Measurements from ENCODE around the gene CDC42EP1. TPM values are rescaled to one million over a fixed set of nuclear protein-coding genes. Genes with fewer than 3 reads are reported as not detected.

Gene CDC42EP1
- total and polyA plus RNA-seq, 2 donors (not counting 3 experiments of a cell fraction or from before 2014, with no cell fraction given): 82.2 to 141 TPM

- Histone ChIP-seq H3K4me2 (ENCODE audit: insufficient read depth, low read length) (no peak overlapping the region), H4K20me1 (replicated peaks; ENCODE audit: control insufficient read depth, extremely low read depth, insufficient read depth, low read length) (no peaks in the 10 kb centered on the region), H3K79me2 (ENCODE audit: control insufficient read depth, insufficient read depth, low read length) (no peaks in the 10 kb centered on the region), H3K27me3 (ENCODE audit: control insufficient read depth in 2 of 2, insufficient read depth in 2 of 2, low read length in 2 of 2) (no peaks in the 10 kb centered on the region), H3K36me3 (ENCODE audit: control insufficient read depth in 2 of 2, extremely low read depth in 1 of 2, insufficient read depth in 2 of 2, low read length in 2 of 2) (no peaks in the 10 kb centered on the region), H3K27ac (ENCODE audit: insufficient read depth, low read depth, low read length) (no peak overlapping the region), H3K4me3 (replicated peaks in 1 of 3; ENCODE audit: insufficient read depth in 1 of 3, low read depth in 1 of 3, low read length in 3 of 3) (no peak overlapping the region), H3K4me1 (ENCODE audit: control insufficient read depth, extremely low read depth, insufficient read depth, low read length) (peaks cover 19% of the 10 kb centered on the region), H3K9me3 (replicated peaks; ENCODE audit: control insufficient read depth, insufficient read depth, low read length) (no peaks in the 10 kb centered on the region), H3K9ac (replicated peaks; ENCODE audit: extremely low read depth, insufficient read depth, low read length) (no peak overlapping the region), H3K9me1 (replicated peaks; ENCODE audit: control insufficient read depth, extremely low read depth, insufficient read depth, low read length) (no peaks in the 10 kb centered on the region), H2AFZ (ENCODE audit: low read depth, low read length) (no peak overlapping the region)
- TF ChIP-seq EZH2 (IDR thresholded peaks at IDR 0.05; ENCODE audit: borderline replicate concordance, low read depth, low read length, severe bottlenecking) (no peak), JUN (IDR thresholded peaks at IDR 0.05; ENCODE audit: borderline replicate concordance, insufficient read depth, insufficient read length, low read depth) (no peak), MYC (IDR thresholded peaks at IDR 0.05; ENCODE audit: low read depth, low read length) (no peak), GATA2 (IDR thresholded peaks at IDR 0.05; ENCODE audit: insufficient read depth, insufficient read length, low read depth, low read length) (no peak), POLR2AphosphoS5 (IDR thresholded peaks at IDR 0.05; ENCODE audit: insufficient read depth, low read depth, low read length) (no peak), POLR2A (IDR thresholded peaks at IDR 0.05; ENCODE audit: low read depth, low read length) (no peak), FOS (IDR thresholded peaks at IDR 0.05; ENCODE audit: borderline replicate concordance, insufficient read depth, low read length) (no peak)
- TF ChIP-seq, protein P1, sequence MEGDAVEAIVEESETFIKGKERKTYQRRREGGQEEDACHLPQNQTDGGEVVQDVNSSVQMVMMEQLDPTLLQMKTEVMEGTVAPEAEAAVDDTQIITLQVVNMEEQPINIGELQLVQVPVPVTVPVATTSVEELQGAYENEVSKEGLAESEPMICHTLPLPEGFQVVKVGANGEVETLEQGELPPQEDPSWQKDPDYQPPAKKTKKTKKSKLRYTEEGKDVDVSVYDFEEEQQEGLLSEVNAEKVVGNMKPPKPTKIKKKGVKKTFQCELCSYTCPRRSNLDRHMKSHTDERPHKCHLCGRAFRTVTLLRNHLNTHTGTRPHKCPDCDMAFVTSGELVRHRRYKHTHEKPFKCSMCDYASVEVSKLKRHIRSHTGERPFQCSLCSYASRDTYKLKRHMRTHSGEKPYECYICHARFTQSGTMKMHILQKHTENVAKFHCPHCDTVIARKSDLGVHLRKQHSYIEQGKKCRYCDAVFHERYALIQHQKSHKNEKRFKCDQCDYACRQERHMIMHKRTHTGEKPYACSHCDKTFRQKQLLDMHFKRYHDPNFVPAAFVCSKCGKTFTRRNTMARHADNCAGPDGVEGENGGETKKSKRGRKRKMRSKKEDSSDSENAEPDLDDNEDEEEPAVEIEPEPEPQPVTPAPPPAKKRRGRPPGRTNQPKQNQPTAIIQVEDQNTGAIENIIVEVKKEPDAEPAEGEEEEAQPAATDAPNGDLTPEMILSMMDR (IDR thresholded peaks at IDR 0.05; ENCODE audit: extremely low read depth in 1 of 2, insufficient read depth in 1 of 2, low read depth in 1 of 2, low read length in 2 of 2): no peak
- TF ChIP-seq, protein P2, sequence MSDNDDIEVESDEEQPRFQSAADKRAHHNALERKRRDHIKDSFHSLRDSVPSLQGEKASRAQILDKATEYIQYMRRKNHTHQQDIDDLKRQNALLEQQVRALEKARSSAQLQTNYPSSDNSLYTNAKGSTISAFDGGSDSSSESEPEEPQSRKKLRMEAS (IDR thresholded peaks at IDR 0.05; ENCODE audit: insufficient read depth, insufficient read length): no peak
- dilution Hi-C loops (cut with MboI; ENCODE audit: extremely low pct_ligation_motif_present, low sequenced_read_pairs): no loop called here
- FAIRE-seq (no peak), DNase-seq (ENCODE audit: low read depth, low spot score) (no peak)
- ChIA-PET CTCF (interaction anchor here (0.6 to 16.0 kb wide), 4 partner anchors 22 to 56 kb away, joined by 3 to 977 read pairs (median 220); partner anchors contain the start of gene CDC42EP1), POLR2A (no interaction called here)
- no TSS peak for BruUV-seq (replicated peaks)
- intact Hi-C loops (cut with micrococcal nuclease): no loop called here
Observed at GRCh38 chr22:37542959-37543358, 17.3 kb upstream of the CDC42EP1 start.

All from endothelial cell of umbilical vein (primary cell).